SK-N-SH treated with all-trans-retinoic acid at 6 μM for 48 hours (cell line): ENCODE data around the gene ZFYVE28.
"Not testable (repeated sequence)": the region's sequence is repeated elsewhere in the genome, so short reads cannot be mapped to it uniquely, and the experiment has no call there.

Experiments used
- ATAC-seq: fragments of 200-7000 bp; cut with Tn5 transposase; 3 replicates; pipeline ENCODE4 v1.9.1; 2020; ENCODE audit warnings: mild to moderate bottlenecking, moderate library complexity
- ARNTL ChIP-seq: fragments of 450-650 bp; formaldehyde crosslinking; IDR thresholded peaks from 2 replicates; pipeline ENCODE4 v1.5.0; 2020; ENCODE audit warnings: low read depth, mild to moderate bottlenecking, moderate library complexity, borderline replicate concordance
- CREB5 ChIP-seq: fragments of 250-450 bp; sonication (Bioruptor Pico); IDR thresholded peaks from 2 replicates; pipeline ENCODE4 v1.5.1; 2020; ENCODE audit warnings: low read depth, mild to moderate bottlenecking, moderate library complexity
- CSDC2 ChIP-seq: fragments of 250-450 bp; sonication (Bioruptor Pico); IDR thresholded peaks from 2 replicates; pipeline ENCODE4 v1.5.0; 2020; ENCODE audit warnings: mild to moderate bottlenecking, moderate library complexity
- CSRNP3 ChIP-seq: fragments of 250-450 bp; sonication (Bioruptor Pico); IDR thresholded peaks from 2 replicates; pipeline ENCODE4 v1.5.1; 2021; ENCODE audit warnings: mild to moderate bottlenecking, moderate library complexity
- ESRRG ChIP-seq: fragments of 250-450 bp; sonication (Bioruptor Pico); IDR thresholded peaks from 2 replicates; pipeline ENCODE4 v1.6.1; 2021; ENCODE audit warnings: mild to moderate bottlenecking
- GLIS3 ChIP-seq: fragments of 250-450 bp; sonication (Bioruptor Pico); IDR thresholded peaks from 2 replicates; pipeline ENCODE4 v1.5.0; 2020; ENCODE audit warnings: mild to moderate bottlenecking, moderate library complexity
- ISL1 ChIP-seq: fragments of 250-450 bp; sonication (Bioruptor Pico); IDR thresholded peaks from 2 replicates; pipeline ENCODE4 v2.1.2; 2022; ENCODE audit warnings: mild to moderate bottlenecking, moderate library complexity
- OSR1 ChIP-seq: fragments of 250-450 bp; sonication (Bioruptor Pico); IDR thresholded peaks from 2 replicates; pipeline ENCODE4 v1.8.0; 2022; ENCODE audit warnings: moderate library complexity, mild to moderate bottlenecking, inconsistent platforms
- PATZ1 ChIP-seq: fragments of 250-450 bp; sonication (Bioruptor Pico); IDR thresholded peaks from 2 replicates; pipeline ENCODE4 v1.8.0; 2020; ENCODE audit warnings: mild to moderate bottlenecking, moderate library complexity, borderline replicate concordance
- PPARA ChIP-seq: fragments of 250-450 bp; sonication (Bioruptor Pico); IDR thresholded peaks from 2 replicates; pipeline ENCODE4 v1.5.0; 2020; ENCODE audit warnings: mild to moderate bottlenecking, borderline replicate concordance
- RARB ChIP-seq: fragments of 250-450 bp; sonication (Bioruptor Pico); IDR thresholded peaks from 2 replicates; pipeline ENCODE4 v1.8.0; 2021; ENCODE audit warnings: mild to moderate bottlenecking, moderate library complexity
- SNAI2 ChIP-seq: fragments of 250-450 bp; sonication (Bioruptor Pico); IDR thresholded peaks from 2 replicates; pipeline ENCODE4 v1.5.0; 2020; ENCODE audit warnings: mild to moderate bottlenecking, moderate library complexity
- TOX ChIP-seq: fragments of 250-450 bp; sonication (Bioruptor Pico); IDR thresholded peaks from 2 replicates; pipeline ENCODE4 v1.8.0; 2021; ENCODE audit warnings: mild to moderate bottlenecking, moderate library complexity, borderline replicate concordance
- TSHZ2 ChIP-seq: fragments of 250-450 bp; sonication (Bioruptor Pico); IDR thresholded peaks from 2 replicates; pipeline ENCODE4 v1.5.0; 2020; ENCODE audit warnings: mild to moderate bottlenecking, moderate library complexity
- ZFP3 ChIP-seq: fragments of 250-450 bp; sonication (Bioruptor Pico); IDR thresholded peaks from 2 replicates; pipeline ENCODE4 v1.5.0; 2020; ENCODE audit warnings: mild to moderate bottlenecking, moderate library complexity
- ZFP30 ChIP-seq: fragments of 450-650 bp; formaldehyde crosslinking; IDR thresholded peaks from 2 replicates; pipeline ENCODE4 v1.5.0; 2022; ENCODE audit warnings: mild to moderate bottlenecking, moderate library complexity
- ZNF565 ChIP-seq: fragments of 450-650 bp; formaldehyde crosslinking; conservative IDR thresholded peaks from 2 replicates; pipeline ENCODE4 v1.5.0; 2020; ENCODE audit warnings: low read depth, mild to moderate bottlenecking, moderate library complexity
- ZNF70 ChIP-seq: fragments of 450-650 bp; formaldehyde crosslinking; IDR thresholded peaks from 2 replicates; pipeline ENCODE4 v1.5.0; 2020; ENCODE audit warnings: mild to moderate bottlenecking, moderate library complexity
- ZNF8 ChIP-seq: fragments of 450-650 bp; formaldehyde crosslinking; IDR thresholded peaks from 2 replicates; pipeline ENCODE4 v1.5.0; 2020; ENCODE audit warnings: mild to moderate bottlenecking, moderate library complexity
- TF ChIP-seq, protein P1 (sequence below): fragments of 250-450 bp; sonication (Bioruptor Pico); IDR thresholded peaks from 2 replicates; pipeline ENCODE4 v1.8.0; 2021; ENCODE audit warnings: low read depth, mild to moderate bottlenecking, moderate library complexity, borderline replicate concordance

The ZFYVE28 gene

DNA sequence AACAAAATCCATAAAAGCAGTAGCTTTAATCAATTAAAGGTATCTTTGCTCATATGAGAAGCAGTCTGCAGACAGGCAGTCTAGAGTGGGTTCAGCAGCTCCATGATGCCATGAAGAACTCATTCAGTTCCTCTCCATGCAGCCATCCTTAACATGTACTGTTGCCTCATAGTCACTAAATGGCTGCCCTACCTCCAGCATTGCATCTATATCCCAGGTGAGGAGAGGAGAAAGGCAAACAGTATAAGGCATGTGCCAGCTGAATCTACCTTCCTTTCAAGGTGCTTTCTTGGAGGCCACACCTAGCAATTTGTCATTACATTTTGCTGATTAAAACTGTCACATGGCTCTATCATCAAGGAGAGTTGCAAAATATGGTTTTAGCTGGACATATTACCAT, 13.6 kb upstream of the ZFYVE28 start:
- ATAC-seq = no peak
- TF ChIP-seq CREB5 (CRISPR knock-in tag) (no peak), ZNF70 (CRISPR knock-in tag) (no peak), RARB (no peak), SNAI2 (CRISPR knock-in tag) (no peak), TSHZ2 (CRISPR knock-in tag) (no peak)

- not testable (repeated sequence) for ATAC-seq
Observed at GRCh38 chr4:2429945-2430757, 11.7 kb upstream of the ZFYVE28 start.

- ATAC-seq = no peak
- TF ChIP-seq RARB = no peak
- no peak for TF ChIP-seq PPARA (CRISPR knock-in tag)
- TF ChIP-seq TOX (CRISPR knock-in tag) = no peak
- no peak for TF ChIP-seq ZFP3 (CRISPR knock-in tag)
- TF ChIP-seq TSHZ2 (CRISPR knock-in tag) = no peak
- TF ChIP-seq ZNF70 (CRISPR knock-in tag) = no peak
- TF ChIP-seq CSRNP3 (CRISPR knock-in tag) = no peak
- TF ChIP-seq ISL1 (CRISPR knock-in tag) = no peak
- no peak for TF ChIP-seq OSR1 (CRISPR knock-in tag)
- TF ChIP-seq ZNF8 = no peak
- no peak for TF ChIP-seq PATZ1 (CRISPR knock-in tag)
- no peak for TF ChIP-seq ZNF565 (CRISPR knock-in tag)
- TF ChIP-seq, protein P1, sequence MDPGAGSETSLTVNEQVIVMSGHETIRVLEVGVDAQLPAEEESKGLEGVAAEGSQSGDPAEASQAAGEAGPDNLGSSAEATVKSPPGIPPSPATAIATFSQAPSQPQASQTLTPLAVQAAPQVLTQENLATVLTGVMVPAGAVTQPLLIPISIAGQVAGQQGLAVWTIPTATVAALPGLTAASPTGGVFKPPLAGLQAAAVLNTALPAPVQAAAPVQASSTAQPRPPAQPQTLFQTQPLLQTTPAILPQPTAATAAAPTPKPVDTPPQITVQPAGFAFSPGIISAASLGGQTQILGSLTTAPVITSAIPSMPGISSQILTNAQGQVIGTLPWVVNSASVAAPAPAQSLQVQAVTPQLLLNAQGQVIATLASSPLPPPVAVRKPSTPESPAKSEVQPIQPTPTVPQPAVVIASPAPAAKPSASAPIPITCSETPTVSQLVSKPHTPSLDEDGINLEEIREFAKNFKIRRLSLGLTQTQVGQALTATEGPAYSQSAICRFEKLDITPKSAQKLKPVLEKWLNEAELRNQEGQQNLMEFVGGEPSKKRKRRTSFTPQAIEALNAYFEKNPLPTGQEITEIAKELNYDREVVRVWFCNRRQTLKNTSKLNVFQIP = no peak
- no peak for TF ChIP-seq ZFP30
- no peak for TF ChIP-seq GLIS3 (CRISPR knock-in tag)
- TF ChIP-seq ESRRG (CRISPR knock-in tag) = no peak
- TF ChIP-seq ARNTL (CRISPR knock-in tag) = no peak
- TF ChIP-seq CSDC2 (CRISPR knock-in tag) = no peak
- TF ChIP-seq SNAI2 (CRISPR knock-in tag) = no peak
Observed at GRCh38 chr4:2428496-2429213, 10.2 kb upstream of the ZFYVE28 start.
